ENCODE measurements around the gene SCGB1D1. TPM values are rescaled to one million over a fixed set of nuclear protein-coding genes. Genes with fewer than 3 reads are reported as not detected.

SCGB1D1 gene
- total and polyA plus RNA-seq, 10 of the 15 experiments (the other 5 are each of a cell fraction or from before 2014, with no cell fraction given), result not detected

GRCh38 chr11:62223095-62223494, 33.1 kb downstream of the SCGB1D1 start:
- Histone ChIP-seq H3K4me3 (no peak overlapping the region), H3K4me2 (ENCODE audit: control insufficient read depth, insufficient read depth) (no peak overlapping the region), H3K27me3 (replicated peaks in 1 of 2; ENCODE audit: control insufficient read depth in 2 of 2, insufficient read depth in 2 of 2, low read length in 1 of 2) (no peaks in the 10 kb centered on the region; a peak in 1 of 4 replicates), H4K20me1 (ENCODE audit: control insufficient read depth, insufficient read depth) (no peaks in the 10 kb centered on the region), H3K27ac (ENCODE audit: control insufficient read depth, insufficient read depth) (no peak overlapping the region), H3K79me2 (ENCODE audit: control insufficient read depth, insufficient read depth, low read length) (no peaks in the 10 kb centered on the region), H3K4me1 (ENCODE audit: control insufficient read depth, insufficient read depth, low read length) (no peaks in the 10 kb centered on the region), H2AFZ (ENCODE audit: control insufficient read depth, low read depth, low read length) (no peak overlapping the region), H3K9me3 (replicated peaks; ENCODE audit: control insufficient read depth, insufficient read depth, low read length) (peaks cover 13% of the 10 kb centered on the region), H3K36me3 (ENCODE audit: control insufficient read depth in 2 of 2, insufficient read depth in 2 of 2, low read length in 1 of 2) (no peaks in the 10 kb centered on the region), H3K9ac (ENCODE audit: control insufficient read depth, insufficient read depth, low read length) (no peak overlapping the region)
- RAD21 ChIA-PET (ENCODE audit: unreplicated experiment), result no interaction called here
- no TSS peak for BruUV-seq (replicated peaks)
- no peak for DNase-seq (ENCODE audit: low read depth, low spot score)
- POLR2A ChIA-PET, result no interaction called here
- intact Hi-C loops (cut with micrococcal nuclease; ENCODE audit: unreplicated experiment) (no loop called here), in situ Hi-C loops (cut with MboI) (no loop called here)
- CTCF ChIA-PET, result no interaction called here
- no peak for TF ChIP-seq TCF3 (IDR thresholded peaks at IDR 0.05; ENCODE audit: borderline replicate concordance, insufficient read depth, low read depth, low read length)
- TF ChIP-seq CBX5 (IDR thresholded peaks at IDR 0.05; ENCODE audit: low read depth), result peak; percentile 99
- TF ChIP-seq KLF5 (IDR thresholded peaks at IDR 0.05; ENCODE audit: partially characterized antibody), result peak; percentile 52
- TF ChIP-seq ZNF217 (IDR thresholded peaks at IDR 0.05), result no peak
- TF ChIP-seq, protein P1, sequence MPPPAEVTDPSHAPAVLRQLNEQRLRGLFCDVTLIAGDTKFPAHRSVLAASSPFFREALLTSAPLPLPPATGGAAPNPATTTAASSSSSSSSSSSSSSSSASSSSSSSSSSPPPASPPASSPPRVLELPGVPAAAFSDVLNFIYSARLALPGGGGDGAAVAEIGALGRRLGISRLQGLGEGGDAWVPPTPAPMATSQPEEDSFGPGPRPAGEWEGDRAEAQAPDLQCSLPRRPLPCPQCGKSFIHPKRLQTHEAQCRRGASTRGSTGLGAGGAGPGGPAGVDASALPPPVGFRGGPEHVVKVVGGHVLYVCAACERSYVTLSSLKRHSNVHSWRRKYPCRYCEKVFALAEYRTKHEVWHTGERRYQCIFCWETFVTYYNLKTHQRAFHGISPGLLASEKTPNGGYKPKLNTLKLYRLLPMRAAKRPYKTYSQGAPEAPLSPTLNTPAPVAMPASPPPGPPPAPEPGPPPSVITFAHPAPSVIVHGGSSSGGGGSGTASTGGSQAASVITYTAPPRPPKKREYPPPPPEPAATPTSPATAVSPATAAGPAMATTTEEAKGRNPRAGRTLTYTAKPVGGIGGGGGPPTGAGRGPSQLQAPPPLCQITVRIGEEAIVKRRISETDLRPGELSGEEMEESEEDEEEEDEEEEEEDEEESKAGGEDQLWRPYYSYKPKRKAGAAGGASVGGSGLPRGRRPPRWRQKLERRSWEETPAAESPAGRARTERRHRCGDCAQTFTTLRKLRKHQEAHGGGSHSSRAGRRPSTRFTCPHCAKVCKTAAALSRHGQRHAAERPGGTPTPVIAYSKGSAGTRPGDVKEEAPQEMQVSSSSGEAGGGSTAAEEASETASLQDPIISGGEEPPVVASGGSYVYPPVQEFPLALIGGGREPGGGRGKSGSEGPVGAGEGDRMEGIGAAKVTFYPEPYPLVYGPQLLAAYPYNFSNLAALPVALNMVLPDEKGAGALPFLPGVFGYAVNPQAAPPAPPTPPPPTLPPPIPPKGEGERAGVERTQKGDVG (CRISPR knock-in tag; IDR thresholded peaks at IDR 0.05), result no peak
- no peak for TF ChIP-seq CHD4 (IDR thresholded peaks at IDR 0.05)
- TF ChIP-seq SREBF1 (IDR thresholded peaks at IDR 0.05; ENCODE audit: low read length), result no peak
- no peak for FAIRE-seq
- SMC1A ChIA-PET (ENCODE audit: uncharacterized antibody, unreplicated experiment), result no interaction called here
- no peak for ATAC-seq

Measured in GM12878 (cell line).